ENCODE results near the gene DDX1.
"Not testable (repeated sequence)": the region's sequence is repeated elsewhere in the genome, so short reads cannot be mapped to it uniquely, and the experiment has no call there.

The DDX1 gene

DNA sequence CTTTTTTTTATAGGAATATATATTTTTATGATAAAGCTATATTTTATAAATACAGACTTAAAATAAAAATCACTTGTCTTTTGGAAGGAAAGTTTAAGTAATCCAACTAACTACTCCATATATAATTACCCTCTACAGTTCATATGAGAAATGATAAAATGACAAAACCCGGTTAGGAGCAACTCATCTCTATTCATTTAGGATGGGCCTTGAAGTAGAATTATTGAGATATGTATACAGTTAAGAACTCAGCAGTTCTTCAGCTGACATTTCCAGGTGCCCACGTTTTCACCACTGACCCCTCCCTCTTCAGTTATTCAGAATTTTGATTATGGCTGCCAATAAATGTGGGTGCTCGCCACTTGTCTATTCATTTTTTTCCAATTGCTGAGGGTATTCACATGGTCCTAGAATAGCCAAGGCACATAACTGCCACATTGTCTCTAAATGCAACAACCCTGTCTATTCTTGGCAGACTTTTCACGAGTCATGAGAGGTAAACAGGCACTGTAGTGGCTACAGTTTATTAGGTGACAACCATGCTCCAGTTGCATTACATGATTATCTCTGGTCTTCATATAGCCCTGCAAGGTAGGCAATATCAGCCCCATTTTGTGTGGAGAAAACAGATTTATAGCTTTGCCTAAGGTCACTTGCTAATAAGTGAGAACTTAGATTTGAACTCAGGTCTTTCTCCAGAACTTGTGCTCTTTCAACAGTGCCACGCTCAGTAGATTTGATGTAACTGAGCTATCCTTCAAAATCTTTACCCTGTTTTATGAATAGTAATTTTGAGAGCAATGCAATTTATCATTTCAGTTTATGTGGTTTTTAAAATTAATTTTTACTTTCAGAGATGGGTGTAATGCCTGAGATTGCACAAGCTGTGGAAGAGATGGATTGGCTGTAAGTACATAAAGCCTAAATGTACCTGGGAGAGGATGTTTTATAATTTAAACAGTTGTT lies 2.9 kb downstream of the DDX1 start:
- no peak for DNase-seq (ENCODE audit: low read depth in 3 of 3, low spot score in 1 of 3)

DNA sequence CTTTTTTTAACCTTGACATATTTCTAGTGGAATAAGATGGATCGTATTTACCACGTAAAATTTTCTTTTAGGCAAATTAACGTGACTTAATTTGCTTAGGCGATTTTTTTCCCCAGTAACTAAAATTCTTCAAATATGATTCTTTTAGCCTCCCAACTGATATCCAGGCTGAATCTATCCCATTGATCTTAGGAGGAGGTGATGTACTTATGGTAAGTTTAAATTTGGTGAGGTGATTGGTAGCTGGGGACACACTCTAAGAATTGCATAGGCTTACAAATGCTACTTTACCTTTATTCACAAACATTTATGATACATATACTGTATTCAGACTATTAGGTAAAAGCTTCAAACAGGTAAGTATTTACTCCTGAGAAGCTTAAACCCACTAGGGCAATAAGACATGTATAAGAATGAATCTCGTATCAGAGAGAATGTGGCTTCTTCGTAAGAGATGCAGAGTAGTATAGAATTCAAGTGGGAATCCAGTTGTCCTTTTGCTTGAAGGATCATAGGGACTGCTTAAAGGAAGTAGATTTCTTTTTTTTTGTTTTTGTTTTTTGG lies 3.8 kb downstream of the DDX1 start:
- DNase-seq (ENCODE audit: low read depth in 3 of 3, low spot score in 1 of 3), result no peak

DNA sequence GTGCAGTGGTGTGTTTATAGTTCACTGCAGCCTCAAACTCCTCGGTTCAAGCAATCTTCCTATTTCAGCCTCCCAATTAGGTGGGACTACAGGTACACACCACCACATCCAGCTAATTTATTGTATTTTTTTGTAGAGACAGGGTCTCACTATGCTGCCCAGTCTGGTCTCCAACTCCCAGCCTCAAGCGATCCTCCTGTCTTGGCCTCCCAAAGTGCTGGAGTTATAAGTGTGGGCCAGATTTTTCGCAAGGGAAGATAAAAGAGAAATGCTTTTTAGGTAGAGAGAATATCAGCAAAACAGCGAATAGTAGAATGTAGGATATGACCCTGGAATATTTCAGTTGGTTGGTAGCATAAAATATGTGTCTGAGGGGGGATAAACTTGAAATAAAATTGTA lies 4.3 kb downstream of the DDX1 start:
- DNase-seq (ENCODE audit: low read depth in 3 of 3, low spot score in 1 of 3), result no peak

DNA sequence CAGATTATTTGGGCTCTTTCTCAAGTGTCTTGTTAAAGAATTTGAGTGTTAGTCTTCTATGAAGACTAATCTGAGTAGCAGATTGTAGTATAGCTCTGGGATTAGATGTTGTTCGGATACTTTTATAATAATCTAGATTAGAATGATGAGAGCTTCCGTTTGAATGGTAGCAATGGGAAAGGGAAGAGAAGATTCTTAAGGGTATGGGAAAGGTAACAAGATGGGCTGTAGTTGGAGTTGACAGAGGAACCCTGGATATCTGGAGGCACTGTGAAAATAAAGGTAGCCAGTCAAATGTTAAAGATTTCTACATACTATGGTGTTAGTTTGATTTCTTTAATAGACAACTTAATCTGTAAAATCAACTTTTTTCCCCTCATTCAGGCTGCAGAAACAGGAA lies 4.7 kb downstream of the DDX1 start:
- no peak for DNase-seq (ENCODE audit: low read depth in 3 of 3, low spot score in 1 of 3)

DNA sequence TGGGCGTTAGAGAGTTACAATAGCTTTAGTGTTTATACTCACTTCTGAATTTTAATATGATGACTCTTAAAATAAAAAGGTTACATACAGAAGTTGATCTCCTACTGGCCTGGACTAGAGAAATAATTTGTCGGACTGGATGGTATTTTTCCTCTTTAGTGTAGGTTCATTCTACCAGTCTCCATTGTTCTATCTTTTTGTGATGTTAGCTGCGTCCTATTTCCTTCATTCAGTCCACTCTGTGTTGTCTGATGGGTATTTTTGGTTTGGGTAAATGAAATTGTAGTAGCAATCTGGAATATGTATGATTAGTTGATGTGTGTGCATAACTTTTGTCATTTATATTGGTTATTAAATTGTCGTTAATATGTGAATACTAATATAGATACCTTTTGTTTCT lies 5.3 kb downstream of the DDX1 start:
- DNase-seq (ENCODE audit: low read depth in 3 of 3, low spot score in 1 of 3), result no peak

DNA sequence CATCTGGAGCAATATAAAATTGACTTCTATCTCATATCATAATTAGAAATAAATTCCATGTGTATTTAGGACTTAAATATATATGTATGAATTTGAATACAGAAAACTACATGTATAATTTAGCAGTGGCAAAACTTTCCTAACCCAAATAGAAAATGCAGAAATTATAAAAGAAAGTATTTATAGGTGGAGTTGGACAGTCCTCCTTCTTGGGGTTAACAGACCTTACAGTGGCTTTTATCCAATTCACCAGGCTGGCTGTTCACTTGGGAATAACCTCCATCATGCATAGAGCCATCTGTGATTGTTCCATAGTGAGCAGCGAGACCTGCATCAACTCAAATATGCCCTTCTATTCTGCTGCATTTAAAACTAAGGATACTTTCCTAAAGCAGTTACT lies 8.3 kb downstream of the DDX1 start:
- no peak for DNase-seq (ENCODE audit: low read depth in 3 of 3, low spot score in 1 of 3)

DNA sequence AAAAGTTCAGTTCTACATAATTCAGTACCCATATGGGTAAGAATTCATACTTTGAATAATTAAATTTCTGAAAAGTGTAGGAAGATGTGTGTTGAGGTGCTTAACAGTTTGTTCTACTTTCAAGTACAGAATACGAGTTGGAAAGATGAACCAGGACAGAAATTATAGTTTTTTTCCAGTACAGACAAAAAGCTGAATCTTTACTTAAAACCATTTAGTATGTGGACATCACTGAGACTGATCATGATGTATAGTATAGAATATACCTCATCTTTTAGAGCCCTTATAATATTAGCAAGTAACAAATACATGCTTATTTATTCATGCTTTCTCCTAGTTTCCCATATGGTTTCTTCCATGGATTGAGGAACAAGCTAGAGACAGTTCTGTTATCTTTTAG lies 10.0 kb downstream of the DDX1 start:
- DNase-seq (ENCODE audit: low read depth in 3 of 3, low spot score in 1 of 3), result no peak

DNA sequence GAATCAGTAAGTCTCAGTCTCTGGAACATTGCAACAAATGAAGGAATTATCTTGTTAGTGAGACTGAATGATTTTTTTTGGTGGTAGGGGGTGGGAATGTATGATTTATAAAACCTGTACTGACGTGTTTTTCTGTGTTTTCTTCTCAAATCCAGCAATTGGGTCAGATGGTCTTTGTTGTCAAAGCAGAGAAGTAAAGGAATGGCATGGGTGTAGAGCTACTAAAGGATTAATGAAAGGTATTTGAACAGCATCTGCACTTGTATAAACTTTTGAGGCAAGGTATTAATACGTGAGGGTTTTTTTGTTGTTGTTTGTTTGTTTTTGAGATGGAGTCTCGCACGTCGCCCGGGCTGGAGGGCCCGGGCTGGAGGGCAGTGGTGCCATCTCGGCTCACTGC lies 10.7 kb downstream of the DDX1 start:
- DNase-seq (ENCODE audit: low read depth in 3 of 3, low spot score in 1 of 3), result no peak

DNA sequence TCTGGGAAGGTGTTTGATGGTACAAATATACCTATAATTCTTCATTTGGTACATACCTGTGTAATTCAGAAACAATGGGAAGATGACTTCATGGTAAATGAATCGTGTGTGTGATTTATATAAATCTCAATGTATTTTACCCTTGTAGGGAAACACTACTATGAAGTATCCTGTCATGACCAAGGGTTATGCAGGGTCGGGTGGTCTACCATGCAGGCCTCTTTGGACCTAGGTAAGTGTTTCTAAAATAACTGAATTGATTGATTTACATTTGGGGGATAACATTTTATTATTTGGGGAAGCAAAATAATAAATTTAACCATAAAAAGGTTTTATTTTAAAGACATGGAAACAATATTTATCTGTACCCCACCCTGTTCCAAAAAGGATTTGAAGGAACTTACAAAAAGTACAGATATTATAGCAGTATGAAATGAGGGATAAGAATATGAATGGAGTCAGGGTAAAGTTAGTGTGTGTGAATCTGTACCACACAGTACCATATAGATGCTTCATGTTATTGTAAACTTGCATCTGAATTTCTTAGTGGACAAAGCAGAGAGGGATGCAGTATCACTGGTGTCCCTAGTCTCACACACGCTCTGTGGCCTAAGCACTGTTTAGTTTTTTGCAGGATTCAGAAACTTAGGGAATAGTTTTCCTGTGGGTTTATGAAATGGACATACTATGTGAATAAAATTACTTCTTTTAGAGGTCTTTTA lies 11.5 kb downstream of the DDX1 start:
- DNase-seq (ENCODE audit: low read depth in 3 of 3, low spot score in 1 of 3), result no peak

DNA sequence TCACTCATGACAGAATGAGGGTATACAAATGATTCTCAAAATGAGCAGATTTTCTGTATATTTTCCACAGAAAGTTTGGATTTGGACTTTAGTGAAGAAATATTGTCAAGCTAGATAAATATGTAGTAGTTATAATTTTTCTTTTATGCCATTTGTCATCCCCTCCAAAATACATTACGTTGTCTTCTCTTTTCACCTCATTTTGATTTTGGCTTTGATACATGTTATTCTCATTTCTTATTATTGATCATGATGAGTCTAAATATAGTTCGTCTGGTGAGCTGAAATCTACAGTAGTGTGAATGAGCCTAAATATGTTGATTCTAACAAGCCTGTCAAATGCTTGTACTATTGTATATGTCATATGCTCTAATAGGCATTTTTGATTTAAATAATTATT lies 12.3 kb downstream of the DDX1 start:
- DNase-seq (ENCODE audit: low read depth in 3 of 3, low spot score in 1 of 3), result no peak

DNA sequence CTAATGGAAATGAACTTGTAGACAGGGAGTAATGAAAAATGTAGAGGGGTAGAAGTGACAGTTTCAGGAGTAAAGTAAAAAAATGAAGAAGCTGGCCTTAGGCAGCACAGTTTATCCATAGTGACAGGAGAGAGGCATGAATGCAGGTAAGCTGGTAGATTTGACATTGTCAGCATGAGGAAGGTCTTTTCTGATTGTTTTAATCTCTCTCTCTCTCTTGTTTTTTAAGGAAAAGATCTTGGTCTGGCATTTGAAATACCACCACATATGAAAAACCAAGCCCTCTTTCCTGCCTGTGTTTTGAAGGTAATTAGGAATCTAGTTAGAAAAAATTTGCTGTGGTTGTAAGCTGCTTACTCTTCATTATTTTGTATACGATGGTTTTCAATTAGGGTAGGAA lies 14.1 kb downstream of the DDX1 start:
- no peak for DNase-seq (ENCODE audit: low read depth in 3 of 3, low spot score in 1 of 3)

DNA sequence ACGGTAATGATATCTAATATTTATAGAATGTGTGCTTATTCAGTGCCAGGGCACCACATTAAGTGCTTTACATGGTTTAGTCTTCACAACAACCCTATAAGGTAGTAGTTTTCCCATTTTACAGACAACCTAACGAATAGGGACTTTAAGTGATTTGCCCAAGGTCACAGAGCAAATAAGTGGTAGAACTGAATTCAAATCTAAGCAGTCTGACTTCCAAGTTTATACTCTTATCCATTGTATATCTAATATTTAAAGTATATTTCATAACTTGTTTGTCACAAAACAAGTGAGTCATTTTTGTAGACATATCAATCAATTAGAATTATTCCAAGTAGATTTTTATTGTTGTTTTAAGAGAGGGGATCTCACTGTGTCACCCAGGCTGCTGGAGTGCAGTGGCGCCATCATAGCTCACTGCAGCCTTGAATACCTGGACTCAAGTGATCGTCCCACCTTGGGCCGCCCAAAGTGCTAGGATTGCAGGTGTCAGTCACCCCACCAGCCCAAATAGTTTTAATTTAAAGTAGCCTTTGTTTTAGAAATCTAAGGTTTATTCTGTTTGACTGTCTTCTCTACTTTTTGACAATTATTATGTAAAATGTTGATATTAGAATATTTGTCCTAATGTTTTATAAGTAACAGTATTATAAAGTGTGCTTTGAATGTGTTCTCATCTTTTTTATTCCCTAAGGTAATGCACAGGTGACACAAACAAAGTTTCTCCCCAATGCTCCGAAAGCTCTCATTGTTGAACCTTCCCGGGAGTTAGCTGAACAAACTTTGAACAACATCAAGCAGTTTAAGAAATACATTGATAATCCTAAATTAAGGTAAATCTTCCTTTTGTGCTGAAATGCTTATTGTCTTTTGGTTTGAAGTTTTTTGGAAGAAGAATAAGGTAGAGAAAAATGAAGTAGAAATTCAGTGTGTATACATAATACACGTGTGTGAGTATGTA lies 15.1 kb downstream of the DDX1 start:
- no peak for DNase-seq (ENCODE audit: low read depth in 3 of 3, low spot score in 1 of 3)

DNA sequence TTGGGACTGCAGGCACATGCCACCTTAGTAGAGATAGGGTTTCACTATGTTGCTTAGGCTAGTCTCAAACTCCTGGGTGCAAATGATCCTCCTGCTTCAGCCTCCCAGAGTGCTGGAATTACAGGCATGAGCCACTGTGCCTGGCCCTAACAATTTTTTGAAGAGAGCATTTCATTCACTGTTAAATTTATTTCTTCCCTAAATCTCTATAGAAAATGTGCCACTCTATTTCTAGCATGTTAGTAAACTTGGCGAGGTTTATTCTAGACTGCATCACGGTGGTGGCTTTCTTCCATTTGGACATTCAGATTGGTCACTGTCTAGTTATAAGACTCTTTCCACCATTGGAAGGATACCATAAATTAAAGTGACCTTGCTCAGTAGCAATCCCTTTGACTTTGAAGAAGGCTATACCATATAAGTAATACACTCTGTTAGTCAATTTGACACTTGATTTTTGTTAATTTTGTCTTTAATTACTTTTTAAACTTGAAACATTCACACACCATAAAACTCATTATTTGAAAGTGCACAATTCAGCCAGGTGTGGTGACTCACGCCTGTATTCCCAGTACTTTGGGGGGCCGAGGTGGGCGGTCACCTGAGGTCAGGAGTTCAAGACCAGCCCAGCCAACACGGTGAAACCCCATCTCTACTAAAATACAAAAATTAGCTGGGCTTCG lies 16.2 kb downstream of the DDX1 start:
- DNase-seq (ENCODE audit: low read depth in 3 of 3, low spot score in 1 of 3), result no peak

DNA sequence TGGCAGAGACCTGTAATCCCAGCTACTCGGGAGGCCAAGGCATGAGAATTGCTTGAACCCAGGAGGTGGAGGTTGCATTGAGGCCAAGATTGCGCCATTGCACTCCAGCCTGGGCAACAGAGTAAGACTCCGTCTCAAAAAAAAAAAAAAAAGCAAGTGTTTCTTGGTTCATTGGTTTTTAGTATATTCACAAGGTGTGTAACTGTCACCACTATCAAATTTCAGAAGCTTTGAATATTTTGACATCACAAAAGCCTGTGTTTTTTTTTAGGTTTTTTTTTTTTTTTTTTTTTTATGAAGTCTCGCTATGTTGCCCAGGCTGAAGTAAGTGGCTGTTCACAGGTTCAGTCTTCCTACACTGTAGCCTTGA lies 16.7 kb downstream of the DDX1 start:
- no peak for DNase-seq (ENCODE audit: low read depth in 3 of 3, low spot score in 1 of 3)

DNA sequence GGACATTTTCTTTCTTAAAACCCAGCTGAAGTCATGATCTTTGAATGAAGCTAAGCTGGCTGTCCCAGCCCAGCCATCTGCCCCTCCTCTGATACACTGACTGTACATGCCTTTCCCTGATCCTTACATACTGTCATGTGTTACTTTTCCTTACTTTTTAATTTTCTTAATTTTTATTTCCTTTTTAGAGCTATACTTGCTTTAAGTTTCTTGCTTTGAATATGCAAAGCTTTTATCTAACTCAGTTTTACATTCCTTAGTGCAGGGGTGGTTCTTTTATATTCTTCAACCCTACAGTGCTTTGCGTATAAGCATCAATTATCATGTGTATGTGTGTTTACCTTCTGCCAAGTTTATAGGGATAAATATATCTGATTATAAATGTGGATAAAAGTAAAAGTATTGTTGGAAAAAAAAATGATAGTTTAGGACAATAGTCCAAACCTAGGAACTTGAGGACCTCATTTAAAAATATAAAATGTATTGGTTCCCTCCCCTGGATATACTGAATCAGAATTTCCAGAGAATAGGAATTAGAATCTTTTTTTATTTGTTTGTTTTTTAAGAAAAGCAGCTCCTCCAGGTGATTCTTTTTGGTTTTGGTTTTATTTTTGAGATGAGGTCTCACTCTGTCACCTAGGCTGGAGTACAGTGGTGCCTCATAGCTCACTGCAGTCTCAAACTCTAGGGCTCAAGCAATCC lies 17.8 kb downstream of the DDX1 start:
- no peak for DNase-seq (ENCODE audit: low read depth in 3 of 3, low spot score in 1 of 3)

DNA sequence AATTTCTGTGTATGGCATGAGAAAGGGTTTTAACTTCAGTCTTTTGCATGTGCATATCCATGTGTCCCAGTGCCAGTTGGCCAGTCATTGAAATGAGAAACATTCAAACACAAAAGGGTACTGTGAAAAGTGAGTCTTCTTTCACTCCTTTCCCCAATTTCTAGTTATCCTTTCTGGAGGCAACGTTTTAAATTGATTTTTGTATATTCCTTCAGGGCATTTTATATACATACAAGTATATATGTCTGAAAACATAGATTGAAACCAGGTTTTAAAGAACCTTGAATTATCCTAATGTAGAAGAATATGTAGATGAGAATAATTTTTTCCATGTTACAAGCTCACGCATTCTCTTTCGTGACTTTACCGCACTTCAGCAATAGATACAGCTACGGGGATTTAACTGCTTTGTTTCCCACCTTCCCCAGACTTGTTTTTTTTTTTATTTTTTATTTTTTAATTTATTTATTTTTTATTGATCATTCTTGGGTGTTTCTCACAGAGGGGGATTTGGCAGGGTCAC lies 18.8 kb downstream of the DDX1 start:
- no peak for DNase-seq (ENCODE audit: low read depth in 3 of 3, low spot score in 1 of 3)

DNA sequence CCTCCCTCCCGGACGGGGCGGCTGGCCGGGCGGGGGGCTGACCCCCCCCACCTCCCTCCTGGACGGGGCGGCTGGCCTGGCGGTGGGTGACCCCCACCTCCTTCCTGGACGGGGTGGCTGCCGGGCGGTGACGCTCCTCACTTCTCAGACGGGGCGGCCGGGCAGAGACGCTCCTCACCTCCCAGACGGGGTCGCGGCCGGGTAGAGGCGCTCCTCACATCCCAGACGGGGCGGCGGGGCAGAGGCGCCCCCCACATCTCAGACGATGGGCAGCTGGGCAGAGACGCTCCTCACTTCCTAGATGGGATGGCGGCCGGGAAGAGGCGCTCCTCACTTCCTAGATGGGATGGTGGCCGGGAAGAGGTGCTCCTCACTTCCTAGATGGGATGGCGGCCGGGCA lies 20.4 kb downstream of the DDX1 start:
- not testable (repeated sequence) for DNase-seq (ENCODE audit: low read depth in 3 of 3, low spot score in 1 of 3)

DNA sequence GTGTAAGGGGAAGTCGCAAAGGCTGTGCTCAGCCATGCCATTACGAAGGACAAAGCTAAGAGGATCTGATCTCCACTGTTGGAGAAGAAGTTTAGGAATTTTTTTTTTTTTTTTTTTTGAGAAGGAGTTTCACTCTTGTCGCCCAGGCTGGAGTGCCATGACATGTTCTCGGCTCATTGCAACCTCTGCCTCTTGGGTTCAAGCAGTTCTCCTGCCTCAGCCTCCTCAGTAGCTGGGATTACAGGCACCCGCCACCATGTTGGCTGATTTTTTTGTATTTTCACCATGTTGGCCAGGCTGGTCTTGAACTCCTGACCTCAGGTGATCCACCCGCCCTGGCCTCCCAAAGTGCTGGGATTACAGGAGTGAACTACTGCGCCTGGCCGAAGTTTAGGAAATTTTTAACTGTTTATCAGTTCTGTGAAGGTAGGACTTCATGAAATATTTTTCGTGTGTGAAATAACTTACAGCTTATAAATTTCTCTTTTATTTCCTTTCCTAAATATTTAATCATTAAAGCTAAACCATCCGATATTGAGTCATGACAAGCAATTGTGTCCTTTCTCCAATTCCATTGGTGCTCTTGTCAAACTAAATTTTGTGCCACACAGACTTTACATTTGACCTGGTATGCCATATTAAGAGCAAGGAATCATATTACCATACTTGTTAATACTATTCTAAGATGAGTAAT lies 22.2 kb downstream of the DDX1 start:
- no peak for DNase-seq (ENCODE audit: low read depth in 3 of 3, low spot score in 1 of 3)

All from stimulated activated CD4-positive, alpha-beta T cell treated with anti-CD3 and anti-CD28 coated beads, TNF-alpha, amount 100 ng/mL, for 1 hour (primary cell).